GM21576 (cell line): ENCODE results near the gene SPECC1.
"Not testable (repeated sequence)": the region's sequence is repeated elsewhere in the genome, so short reads cannot be mapped to it uniquely, and the experiment has no call there.

Experiments used
- ATAC-seq: cut with Tn5 transposase; IDR thresholded peaks from one replicate; pipeline ENCODE4 v1.9.1; 2021; ENCODE audit warnings: mild to moderate bottlenecking, moderate library complexity; ENCODE audit not compliant: unreplicated experiment

Gene SPECC1

GRCh38 chr17:20066253-20066652 is 57.1 kb downstream of the SPECC1 start:
- ATAC-seq, result no peak

DNA sequence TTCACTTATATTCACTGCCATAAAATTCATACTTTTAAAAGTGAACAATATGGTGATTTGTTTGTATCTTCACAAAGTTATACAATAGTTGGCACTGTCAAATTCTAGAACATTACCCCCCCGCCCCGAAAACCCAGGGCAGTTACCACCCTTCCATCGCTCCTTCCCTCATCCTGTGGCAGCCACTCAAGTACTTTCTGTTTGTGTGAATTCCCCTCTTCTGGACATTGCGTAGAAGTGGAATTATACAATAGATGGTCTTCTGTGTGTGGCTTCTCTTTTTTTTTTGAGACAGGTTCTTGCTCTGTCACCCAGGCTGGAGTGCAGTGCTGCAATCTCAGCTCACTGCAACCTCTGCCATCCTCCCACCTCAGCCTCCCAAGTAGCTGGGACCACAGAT is 58.6 kb downstream of the SPECC1 start:
- no peak for ATAC-seq

DNA sequence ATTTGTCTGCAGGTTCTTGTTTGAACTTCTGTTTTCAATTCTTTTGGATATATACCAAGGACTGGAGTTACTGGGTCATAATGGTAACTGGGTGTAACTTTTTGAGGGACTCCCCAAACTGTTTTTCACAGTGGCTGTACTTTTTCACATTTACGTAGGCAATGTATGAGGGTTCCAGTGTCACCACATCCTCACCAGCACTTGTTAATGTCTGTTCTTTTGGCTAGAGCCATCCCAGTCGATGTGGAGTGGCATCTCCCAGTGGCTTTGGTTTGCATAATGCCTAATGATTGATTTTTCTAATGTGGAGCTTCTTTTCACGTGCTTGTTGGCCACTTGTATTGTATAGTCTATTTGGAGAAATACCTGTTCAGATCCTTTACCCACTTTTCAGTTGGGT is 59.3 kb downstream of the SPECC1 start:
- no peak for ATAC-seq

GRCh38 chr17:20071824-20072691 is 62.9 kb downstream of the SPECC1 start:
- no peak for ATAC-seq

DNA sequence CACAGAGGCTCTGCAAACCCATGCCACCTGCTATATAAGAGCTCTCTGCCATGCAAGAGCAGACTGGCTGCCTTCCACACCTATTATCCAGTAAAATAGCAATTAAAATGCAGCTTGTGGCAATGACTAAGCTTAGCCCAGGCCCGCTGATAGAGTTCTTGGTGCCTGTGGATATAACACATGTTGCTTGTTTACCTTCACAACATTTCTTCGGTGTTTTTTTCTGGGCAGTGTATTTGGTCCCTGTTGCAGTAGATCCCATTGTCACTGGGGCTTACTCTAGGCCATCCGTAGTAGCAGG is 63.5 kb downstream of the SPECC1 start:
- no peak for ATAC-seq

DNA sequence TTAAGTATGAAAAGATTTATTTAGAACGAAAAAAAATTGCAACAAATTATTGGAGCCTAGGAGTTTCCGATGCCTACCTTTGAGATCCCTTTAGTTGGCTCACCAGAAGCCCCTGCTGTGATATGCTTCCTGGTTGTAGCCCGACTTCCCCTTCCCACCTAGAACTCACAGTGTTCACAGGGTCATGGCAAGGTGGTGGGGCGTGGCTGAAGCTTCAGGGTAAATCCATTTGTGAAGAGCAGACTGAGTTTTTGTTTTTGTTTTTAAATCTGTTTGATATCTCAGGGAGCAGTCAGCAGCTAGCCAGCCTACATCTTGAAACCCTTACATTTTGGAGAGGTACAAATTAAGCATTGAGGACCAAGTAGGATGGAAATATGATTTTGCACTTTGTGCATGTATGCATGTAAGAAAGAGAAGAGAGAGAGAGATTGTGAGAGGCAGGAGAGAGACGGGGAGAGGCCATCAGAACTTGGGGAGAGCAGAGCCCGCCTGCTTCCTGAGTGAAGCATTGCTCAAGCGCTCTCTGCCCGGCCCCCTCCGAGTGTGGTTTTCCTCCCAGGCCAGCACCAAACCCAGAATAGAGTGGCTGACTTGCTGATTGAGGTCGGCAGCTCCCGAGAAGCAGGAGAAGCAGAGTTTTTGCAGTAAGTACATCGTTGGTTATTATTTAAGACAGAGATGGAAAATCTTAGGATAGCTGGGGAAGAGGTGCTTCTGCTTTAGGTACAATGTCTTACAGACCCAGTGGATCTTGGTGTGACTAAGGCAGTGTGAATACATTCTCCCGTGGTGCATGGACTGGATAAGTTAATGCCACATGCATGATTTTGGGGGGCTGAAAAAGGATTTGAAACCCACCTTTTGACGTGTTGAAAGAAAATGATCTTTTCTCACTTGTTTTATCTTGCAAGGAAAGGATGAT is 64.2 kb downstream of the SPECC1 start:
- ATAC-seq, result peak; percentile 52

DNA sequence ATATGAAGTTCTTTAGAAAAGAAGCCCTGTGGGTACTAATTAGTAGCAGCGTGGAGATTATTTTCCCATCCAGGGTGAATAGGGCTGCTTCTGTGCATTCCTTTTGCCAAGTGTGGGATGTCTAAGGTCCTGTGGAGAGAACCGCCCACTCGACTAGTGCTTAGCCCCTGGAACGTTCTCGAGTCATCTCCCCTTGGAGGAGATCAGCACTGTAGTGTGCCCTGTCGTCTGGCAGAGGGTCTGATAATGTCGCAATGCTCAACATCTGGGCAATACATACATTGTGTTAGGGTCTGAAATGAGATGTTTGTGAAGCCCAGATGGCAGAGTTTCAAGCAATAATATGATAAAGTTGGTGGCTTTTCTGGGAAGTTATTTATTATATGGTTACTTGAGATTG is 64.8 kb downstream of the SPECC1 start:
- no peak for ATAC-seq

DNA sequence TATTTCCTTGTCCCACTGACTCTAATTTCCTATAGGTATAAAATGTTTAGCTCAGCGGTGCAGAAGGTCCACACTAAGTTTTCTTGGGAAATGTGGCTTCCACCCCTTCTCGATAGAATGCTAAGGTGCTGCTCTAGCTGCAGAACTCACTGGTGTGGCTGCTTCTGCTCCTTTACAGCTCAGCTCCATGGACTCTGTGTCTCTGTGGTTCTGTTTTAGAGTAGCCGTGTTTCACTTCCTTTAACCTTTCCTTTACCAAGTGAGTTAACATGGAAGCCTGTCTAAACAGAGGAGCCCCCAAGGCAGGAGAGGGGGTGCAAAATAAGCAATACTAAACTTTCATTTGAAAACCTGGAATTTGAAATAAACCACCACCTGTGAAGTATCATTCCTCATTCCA is 65.3 kb downstream of the SPECC1 start:
- ATAC-seq, result no peak

DNA sequence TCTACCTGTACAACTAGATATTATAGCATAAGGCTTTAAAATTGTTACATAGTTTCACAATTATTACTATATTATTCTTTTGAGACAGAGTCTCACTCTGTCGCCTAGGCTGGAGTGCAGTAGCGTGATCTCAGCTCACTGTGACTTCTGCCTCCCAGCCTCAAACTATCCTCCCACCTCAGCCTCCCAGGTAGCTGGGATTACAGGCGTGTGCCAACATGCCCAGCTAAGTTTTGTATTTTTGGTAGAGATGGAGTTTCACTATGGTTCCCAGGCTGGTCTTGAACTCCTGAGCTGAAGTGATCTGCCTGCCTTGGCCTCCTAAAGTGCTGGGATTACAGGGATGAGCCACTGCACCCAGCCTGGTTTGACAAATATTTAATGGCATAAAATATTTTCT is 67.0 kb downstream of the SPECC1 start:
- not testable (repeated sequence) for ATAC-seq

DNA sequence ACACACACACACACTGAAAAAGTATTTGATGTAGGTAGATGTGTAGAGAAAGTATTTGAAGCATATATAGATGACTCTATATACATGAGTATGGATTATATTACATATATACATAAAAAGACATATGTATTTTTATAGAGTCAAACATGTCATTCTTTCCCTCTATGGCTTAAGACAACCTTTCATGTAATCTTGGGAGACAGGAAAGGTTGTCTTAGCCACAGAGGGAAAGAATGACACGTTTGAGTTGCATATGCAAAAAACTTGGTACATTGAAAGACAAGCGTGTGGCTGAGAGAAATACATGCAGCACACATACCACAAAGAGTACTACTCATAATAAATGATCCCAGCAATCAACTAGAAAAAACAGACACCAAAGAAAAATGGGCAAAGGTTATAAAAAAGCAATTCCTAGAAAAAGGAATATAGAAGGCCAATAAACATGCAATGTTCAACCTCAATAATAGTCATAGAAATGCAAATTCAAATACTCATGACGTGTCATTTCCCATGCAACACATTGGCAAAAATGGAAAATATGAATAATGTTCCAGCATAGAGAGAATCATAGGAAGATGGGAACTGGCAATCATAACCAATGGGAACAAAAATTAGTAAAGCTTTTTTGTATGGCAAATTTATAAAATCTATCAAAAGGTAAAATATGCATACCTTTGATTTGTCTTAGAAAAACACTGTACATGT is 69.0 kb downstream of the SPECC1 start:
- ATAC-seq, result no peak

- ATAC-seq, result no peak
Observed at GRCh38 chr17:20080513-20080912, 71.4 kb downstream of the SPECC1 start.

GRCh38 chr17:20083156-20083859 is 74.1 kb downstream of the SPECC1 start:
- ATAC-seq, result no peak

DNA sequence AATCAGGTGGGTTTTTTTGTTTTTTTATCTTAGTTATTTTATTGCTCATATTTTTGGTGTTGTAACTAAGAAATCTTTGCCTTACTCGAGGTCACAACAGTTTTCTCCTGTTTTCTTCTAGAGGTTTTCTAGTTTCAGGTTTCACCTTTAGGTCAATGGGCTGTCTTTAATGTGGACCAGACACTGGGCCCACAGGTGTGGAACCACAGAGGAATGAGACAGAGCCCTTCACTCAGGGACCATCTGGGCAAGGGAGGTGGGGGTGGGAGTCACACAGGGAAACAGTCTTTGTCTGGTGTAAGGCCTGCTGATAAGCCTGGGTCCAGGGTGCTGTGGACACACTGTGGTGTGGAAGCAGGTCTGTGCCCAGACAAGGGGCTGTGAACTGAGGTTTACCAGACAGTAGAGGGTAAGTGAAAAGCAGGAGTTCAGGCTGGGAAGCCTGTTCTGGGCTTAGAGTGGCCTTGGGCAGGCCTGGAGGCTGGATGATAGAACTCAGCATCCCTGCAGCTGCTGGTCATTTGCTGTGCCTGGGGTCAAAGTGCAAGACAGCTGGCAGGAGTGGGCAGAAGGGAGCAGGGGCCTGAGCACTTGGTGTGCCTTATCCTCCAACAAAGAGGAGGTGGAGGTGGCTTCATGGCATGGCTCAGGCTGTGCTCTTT is 75.6 kb downstream of the SPECC1 start:
- ATAC-seq, result peak; percentile 40

DNA sequence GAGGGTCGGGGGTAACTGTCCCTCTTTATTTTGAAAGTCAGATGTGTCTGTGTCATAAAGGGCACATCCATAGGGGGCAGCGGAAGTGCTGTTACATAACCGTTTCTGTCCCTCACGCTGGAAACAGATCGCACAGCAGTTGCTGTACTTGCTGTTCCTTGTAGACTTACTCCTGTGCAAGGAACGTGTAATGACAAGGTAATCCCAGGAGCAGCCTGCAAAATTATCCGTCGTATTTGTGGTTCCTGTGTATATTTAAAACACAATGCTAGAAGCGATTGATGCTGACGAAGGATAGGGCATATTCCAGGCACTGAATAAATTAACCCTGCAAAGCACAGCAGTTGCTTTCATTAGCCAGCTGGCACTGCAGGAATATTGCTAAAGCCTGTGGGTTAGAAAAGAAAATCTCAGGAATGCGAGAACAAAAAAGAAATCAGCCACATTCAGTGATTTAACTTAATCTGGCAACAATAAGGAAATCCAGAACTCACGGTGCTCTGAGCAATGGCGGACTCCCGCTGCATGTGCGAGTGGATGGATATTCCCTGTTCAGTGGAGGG is 76.2 kb downstream of the SPECC1 start:
- ATAC-seq, result no peak

DNA sequence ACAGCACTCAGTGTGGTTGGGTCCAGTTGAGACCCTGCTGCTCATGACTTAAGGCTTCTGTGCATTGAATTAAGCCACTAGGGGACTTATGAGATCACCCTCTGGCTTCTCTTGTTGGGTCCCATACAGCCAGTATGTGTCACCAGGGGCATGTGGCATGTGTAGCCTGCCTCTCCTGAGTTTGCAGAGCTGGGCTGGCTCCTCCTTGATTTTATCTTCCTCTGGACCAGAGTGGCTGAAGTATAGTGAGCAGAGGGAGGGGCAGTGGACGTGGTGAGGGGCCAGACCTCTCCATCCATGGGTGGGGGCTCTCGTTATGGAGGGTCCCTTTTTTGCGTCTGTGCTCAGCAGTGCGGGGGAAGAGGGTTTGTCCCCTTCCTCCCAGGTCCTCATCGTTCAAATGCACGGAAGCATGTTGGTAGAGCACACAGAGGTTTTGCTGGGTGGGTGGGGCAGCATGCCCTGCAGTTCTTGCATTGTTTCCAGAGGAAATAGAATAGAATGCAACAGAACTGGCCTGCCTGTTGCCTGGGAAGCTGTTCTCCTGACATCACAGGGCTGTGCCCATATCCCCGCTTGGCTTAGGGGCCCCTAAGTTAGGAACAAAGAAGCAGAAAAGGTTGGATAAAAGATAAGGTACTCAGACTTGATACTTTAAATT is 77.4 kb downstream of the SPECC1 start:
- no peak for ATAC-seq

DNA sequence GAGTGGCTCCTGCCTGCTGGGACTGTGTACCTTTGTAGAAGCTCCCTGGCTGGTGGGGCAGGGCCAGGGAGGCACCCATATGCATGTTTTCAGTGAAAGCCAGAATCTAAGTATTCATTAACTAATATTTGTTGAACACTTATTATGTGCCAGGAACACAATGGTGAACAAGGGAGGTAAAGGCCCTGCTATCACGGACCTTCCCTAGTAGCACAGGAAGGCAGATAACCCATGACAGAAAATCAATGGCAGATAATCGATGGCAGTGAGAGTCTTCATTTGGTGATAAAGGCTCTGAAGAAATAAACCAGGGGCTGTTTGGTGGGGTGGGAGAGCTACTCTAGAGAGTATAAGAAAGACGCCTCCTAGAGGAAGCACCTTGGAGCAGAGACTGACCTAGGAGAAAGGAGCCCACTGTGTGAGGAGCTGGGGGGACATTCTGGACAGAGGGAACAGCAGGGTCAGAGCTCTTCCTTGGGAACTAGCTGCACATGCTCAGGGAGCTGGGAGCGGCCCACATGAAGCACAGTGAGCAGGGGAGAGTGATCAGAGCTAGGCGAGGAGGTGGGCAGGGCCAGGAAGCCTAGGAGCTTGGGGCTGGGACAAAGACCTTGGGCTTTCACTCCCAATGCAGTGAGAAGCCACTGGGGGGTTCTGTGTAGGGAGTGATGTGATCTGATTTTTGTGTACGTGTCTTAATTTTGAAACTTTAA is 78.5 kb downstream of the SPECC1 start:
- no peak for ATAC-seq

DNA sequence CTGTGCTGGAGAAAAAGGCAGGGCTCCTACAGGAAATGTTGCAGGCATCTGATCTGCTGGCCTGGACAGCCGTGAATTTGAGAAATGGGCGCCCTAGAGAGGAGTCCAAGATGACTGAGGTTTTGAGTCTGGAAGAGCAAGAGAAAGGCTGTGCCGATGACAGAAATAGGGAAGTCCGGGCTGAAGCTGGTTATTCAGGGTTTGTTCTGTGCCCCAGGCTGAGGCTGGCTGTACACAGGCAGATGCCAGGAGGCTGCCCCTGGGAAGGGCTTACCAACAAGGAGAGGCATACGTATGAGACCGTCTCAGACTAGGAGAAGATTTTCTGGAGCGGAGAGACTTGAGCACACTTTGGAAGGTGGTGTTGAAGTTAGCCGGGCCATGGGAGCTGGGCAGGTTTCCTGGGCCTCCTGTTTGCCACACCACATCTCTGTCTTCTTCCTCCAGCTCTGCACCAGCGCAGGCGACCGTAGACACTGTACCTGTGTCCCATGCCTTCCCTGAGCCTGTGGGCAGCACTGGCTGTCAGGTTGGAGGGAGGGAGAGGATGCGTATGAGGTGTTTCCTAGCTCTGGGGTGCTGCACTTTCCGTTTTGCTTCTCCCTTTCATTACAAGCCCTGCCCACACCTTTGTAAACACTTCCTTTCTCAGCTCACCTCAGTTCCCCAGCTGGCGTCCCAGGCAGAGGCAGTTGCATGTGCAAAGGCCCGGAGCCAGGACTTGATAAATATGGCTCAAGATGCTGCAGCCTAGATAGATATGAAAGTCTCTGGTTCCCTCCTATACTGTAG is 80.8 kb downstream of the SPECC1 start:
- no peak for ATAC-seq
